Measurements from ENCODE around the gene ATP6AP1.

Gene ATP6AP1

DNA sequence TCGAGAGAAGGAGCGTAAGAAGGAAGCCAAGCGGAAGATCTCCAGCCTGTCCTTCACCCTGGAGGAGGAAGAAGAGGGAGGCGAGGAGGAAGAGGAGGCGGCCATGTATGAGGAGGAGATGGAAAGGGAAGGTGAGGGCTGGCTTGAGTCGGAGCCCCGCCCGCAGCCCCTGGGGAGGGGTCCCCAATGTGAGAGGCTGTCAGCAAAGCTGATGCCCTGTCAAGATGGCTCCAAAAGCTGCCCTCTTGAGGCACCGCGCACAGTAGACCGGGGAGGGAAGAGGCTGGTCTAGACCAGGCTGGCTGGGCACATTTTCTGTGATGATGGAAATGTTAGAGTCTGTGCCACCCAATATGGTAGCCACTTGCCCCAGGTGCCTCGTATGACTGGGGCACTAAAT is 18.0 kb downstream of the ATP6AP1 start:
- H3K4me3 ChIP-seq (ENCODE audit: low read depth, low read length): no peak overlapping the region
- DNase-seq (ENCODE audit: low read depth): no peak
- TF ChIP-seq CTCF (IDR thresholded peaks at IDR 0.05; ENCODE audit: low read depth, low read length, missing control alignments): no peak
- in situ Hi-C loops (cut with HindIII; ENCODE audit: low sequenced_read_pairs): loop anchor here (5.0 kb wide), 1 partner anchor 41 kb away; the partner anchor contains the start of gene UBL4A

GRCh38 chrX:154448484-154448883 is 20.0 kb downstream of the ATP6AP1 start:
- no peak for TF ChIP-seq CTCF (IDR thresholded peaks at IDR 0.05; ENCODE audit: low read depth, low read length, missing control alignments)
- no peak overlapping the region for H3K4me3 ChIP-seq (ENCODE audit: low read depth, low read length)
- in situ Hi-C loops (cut with HindIII; ENCODE audit: low sequenced_read_pairs): loop anchor here (5.0 kb wide), 1 partner anchor 39 kb away; the partner anchor contains the start of gene UBL4A
- no peak for DNase-seq (ENCODE audit: low read depth)

GRCh38 chrX:154449618-154450017 is 21.1 kb downstream of the ATP6AP1 start:
- no peak overlapping the region for H3K4me3 ChIP-seq (ENCODE audit: low read depth, low read length)
- in situ Hi-C loops (cut with HindIII; ENCODE audit: low sequenced_read_pairs): loop anchor here (5.0 kb wide), 1 partner anchor 38 kb away; the partner anchor contains the start of gene UBL4A
- no peak for DNase-seq (ENCODE audit: low read depth)
- TF ChIP-seq CTCF (IDR thresholded peaks at IDR 0.05; ENCODE audit: low read depth, low read length, missing control alignments): no peak

DNA sequence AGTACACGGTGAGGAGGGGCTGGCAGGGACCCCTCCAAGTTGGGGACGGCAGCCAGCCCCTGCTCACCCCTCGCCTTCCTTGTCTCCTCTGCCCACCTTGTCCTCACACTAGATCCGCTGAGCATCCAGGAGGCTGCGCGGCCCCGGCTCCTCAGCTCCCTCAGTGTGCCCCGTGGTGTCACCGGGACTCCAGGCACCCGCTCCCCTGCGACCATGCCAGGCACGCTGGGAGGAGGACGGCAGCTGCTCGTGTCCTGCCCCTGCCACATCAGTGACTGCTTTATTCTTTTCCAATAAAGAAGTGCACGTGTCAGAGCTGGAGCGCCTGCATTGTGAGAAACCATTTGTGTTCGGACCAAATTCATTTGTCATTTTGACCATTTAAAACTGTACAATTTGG is 21.8 kb downstream of the ATP6AP1 start:
- DNase-seq (ENCODE audit: low read depth): no peak
- in situ Hi-C loops (cut with HindIII; ENCODE audit: low sequenced_read_pairs): no loop called here
- H3K4me3 ChIP-seq (ENCODE audit: low read depth, low read length): no peak overlapping the region
- TF ChIP-seq CTCF (IDR thresholded peaks at IDR 0.05; ENCODE audit: low read depth, low read length, missing control alignments): no peak

- TF ChIP-seq CTCF (IDR thresholded peaks at IDR 0.05; ENCODE audit: low read depth, low read length, missing control alignments): peak; percentile 4
- in situ Hi-C loops (cut with HindIII; ENCODE audit: low sequenced_read_pairs): no loop called here
- DNase-seq (ENCODE audit: low read depth): no peak
- no peak overlapping the region for H3K4me3 ChIP-seq (ENCODE audit: low read depth, low read length)
These were observed 24.3 kb downstream of the ATP6AP1 start for GRCh38 chrX:154452823-154453222.

GRCh38 chrX:154457491-154458115 is 29.1 kb downstream of the ATP6AP1 start:
- in situ Hi-C loops (cut with HindIII; ENCODE audit: low sequenced_read_pairs): no loop called here
- no peak for TF ChIP-seq CTCF (IDR thresholded peaks at IDR 0.05; ENCODE audit: low read depth, low read length, missing control alignments)
- DNase-seq (ENCODE audit: low read depth): no peak
- H3K4me3 ChIP-seq (ENCODE audit: low read depth, low read length): peak overlapping the region; percentile 69
